Inflammatory macrophage treated with lipopolysaccharide for 4 hours (primary cell): Measurements from ENCODE around the gene MYRF.
A peak's percentile ranks its signal among the peaks of the same experiment; 100 is the strongest.

Experiments
- DNase-seq: peaks from one replicate; pipeline ENCODE4 v3.0.0-alpha.2; 2020

MYRF gene

GRCh38 chr11:61752117-61752924 lies at the start of gene MYRF:
Gene MYRF, plus strand, starts transcription at chr11:61752636. Its CDS starts 109 bp downstream, at chr11:61752745.
- DNase-seq, result peak; percentile 47

GRCh38 chr11:61702701-61703312 lies 49.6 kb upstream of the MYRF start:
- no peak for DNase-seq

GRCh38 chr11:61704838-61705237 lies 47.6 kb upstream of the MYRF start:
- DNase-seq, result no peak

GRCh38 chr11:61706452-61707400 lies 45.7 kb upstream of the MYRF start:
- DNase-seq, result no peak

- DNase-seq, result no peak
These were observed 44.9 kb upstream of the MYRF start for GRCh38 chr11:61707574-61707973.

- DNase-seq, result no peak
These were observed 43.3 kb upstream of the MYRF start for GRCh38 chr11:61709110-61709509.

GRCh38 chr11:61709572-61709971 lies 42.9 kb upstream of the MYRF start:
- DNase-seq, result no peak

- DNase-seq, result no peak
These were observed 42.4 kb upstream of the MYRF start for GRCh38 chr11:61710019-61710418.

- no peak for DNase-seq
These were observed 41.4 kb upstream of the MYRF start for GRCh38 chr11:61711037-61711436.

- DNase-seq, result no peak
These were observed 40.9 kb upstream of the MYRF start for GRCh38 chr11:61711498-61711897.

GRCh38 chr11:61712314-61712713 lies 40.1 kb upstream of the MYRF start:
- DNase-seq, result no peak

GRCh38 chr11:61712846-61713245 lies 39.6 kb upstream of the MYRF start:
- DNase-seq, result peak; percentile 41

GRCh38 chr11:61713464-61713863 lies 39.0 kb upstream of the MYRF start:
- no peak for DNase-seq

GRCh38 chr11:61713906-61714305 lies 38.5 kb upstream of the MYRF start:
- DNase-seq, result peak; percentile 61

GRCh38 chr11:61714316-61714715 lies 38.1 kb upstream of the MYRF start:
- no peak for DNase-seq

- no peak for DNase-seq
These were observed 37.5 kb upstream of the MYRF start for GRCh38 chr11:61714916-61715315.

GRCh38 chr11:61715867-61716266 lies 36.6 kb upstream of the MYRF start:
- peak; percentile 64 for DNase-seq

GRCh38 chr11:61716478-61717285 lies 35.8 kb upstream of the MYRF start:
- peak; percentile 84 for DNase-seq

GRCh38 chr11:61717286-61718033 lies 35.0 kb upstream of the MYRF start:
- no peak for DNase-seq

- DNase-seq, result no peak
These were observed 34.3 kb upstream of the MYRF start for GRCh38 chr11:61718046-61718531.

- DNase-seq, result no peak
These were observed 33.7 kb upstream of the MYRF start for GRCh38 chr11:61718621-61719302.
